A673 (cell line): ENCODE data around the gene DNAI2. TPM values are rescaled to one million over a fixed set of nuclear protein-coding genes. Genes with fewer than 3 reads are reported as not detected.

ENCODE experiments used
- BruUV-seq: library from RNA; stranded (reverse); fragments of 400-500 nt; replicated peaks from 2 replicates; lab custom pipeline; 2021; lab: Mats Ljungman, UMichigan
- CTCF ChIA-PET: fragments of 300-600 bp; sonication (Branson Sonifier 250); formaldehyde crosslinking; loops from one replicate; lab custom pipeline; 2022; ENCODE audit warnings: antibody characterized with exemption; lab: Charles Lee
- POLR2A ChIA-PET: fragments of 300-600 bp; sonication (Branson Sonifier 250); formaldehyde crosslinking; loops from one replicate; lab custom pipeline; 2022; ENCODE audit warnings: antibody characterized with exemption; ENCODE audit not compliant: low non-redundant PET; lab: Charles Lee
- DNase-seq: peaks from one replicate; pipeline ENCODE4 v3.0.0-alpha.2; 2015; ENCODE audit warnings: low spot score
- H3K27ac ChIP-seq: fragments of 200-600 bp; sonication (generic); 2 replicates; pipeline ENCODE4 v1.5.1; 2016; ENCODE audit warnings: mixed run types, low read depth, mild to moderate bottlenecking, mixed read lengths, antibody characterized with exemption, low read length; ENCODE audit not compliant: poor library complexity, severe bottlenecking
- H3K27me3 ChIP-seq: fragments of 200-600 bp; sonication (generic); replicated peaks from 2 replicates; pipeline ENCODE4 v1.6.1; 2017; ENCODE audit warnings: mixed run types, low read depth, mild to moderate bottlenecking, mixed read lengths, antibody characterized with exemption, low read length; ENCODE audit not compliant: insufficient read depth, poor library complexity
- H3K36me3 ChIP-seq: fragments of 200-600 bp; sonication (generic); 2 replicates; pipeline ENCODE4 v1.6.1; 2016; ENCODE audit warnings: mixed run types, mild to moderate bottlenecking, mixed read lengths, antibody characterized with exemption, low read length; ENCODE audit not compliant: insufficient read depth, poor library complexity, severe bottlenecking
- H3K4me1 ChIP-seq: fragments of 200-600 bp; sonication (generic); 2 replicates; pipeline ENCODE4 v1.6.1; 2017; ENCODE audit warnings: mixed run types, mild to moderate bottlenecking, mixed read lengths, antibody characterized with exemption, low read length; ENCODE audit not compliant: insufficient read depth, poor library complexity, severe bottlenecking
- H3K4me3 ChIP-seq: fragments of 200-600 bp; sonication (generic); 2 replicates; pipeline ENCODE4 v1.5.1; 2016; ENCODE audit warnings: low read depth, mixed run types, mild to moderate bottlenecking, mixed read lengths, low read length; ENCODE audit not compliant: poor library complexity, severe bottlenecking
- H3K9me3 ChIP-seq: fragments of 200-600 bp; sonication (generic); 2 replicates; pipeline ENCODE4 v1.6.1; 2016; ENCODE audit warnings: mixed run types, low read depth, mild to moderate bottlenecking, mixed read lengths, antibody characterized with exemption, low read length; ENCODE audit not compliant: poor library complexity, severe bottlenecking
- CTCF ChIP-seq: fragments of 300-800, 200-600 bp; sonication (generic); conservative IDR thresholded peaks from 2 replicates; pipeline ENCODE4 v1.5.1; 2017; ENCODE audit warnings: low read depth, mild to moderate bottlenecking, antibody characterized with exemption, low read length, moderate library complexity, mixed read lengths
- EZH2 ChIP-seq: fragments of 200-600 bp; sonication (generic); IDR thresholded peaks from 2 replicates; pipeline ENCODE4 v1.6.1; 2017; ENCODE audit warnings: borderline replicate concordance, low read depth, mild to moderate bottlenecking, mixed read lengths, antibody characterized with exemption, low read length; ENCODE audit not compliant: poor library complexity, severe bottlenecking
- intact Hi-C: fragments of 100-400 bp; cut with micrococcal nuclease; formaldehyde crosslinking; loops from one replicate; pipeline ENCODE4 v1.10.0; 2022; ENCODE audit not compliant: unreplicated experiment
- total RNA-seq: library from RNA; stranded (reverse); gene quantifications from 2 replicates; pipeline ENCODE4 v1.2.3, GENCODE V29; 2021

DNAI2 gene
- total RNA-seq, 1 experiment from 2014 or later = not detected

GRCh38 chr17:74287031-74287602 is 13.1 kb downstream of the DNAI2 start:
- BruUV-seq = no TSS peak
- Histone ChIP-seq H3K4me1 (no peaks in the 10 kb centered on the region), H3K9me3 (no peaks in the 10 kb centered on the region), H3K4me3 (no peak overlapping the region), H3K27me3 (no peaks in the 10 kb centered on the region), H3K27ac (no peak overlapping the region), H3K36me3 (no peaks in the 10 kb centered on the region)
- CTCF ChIA-PET = no interaction called here
- DNase-seq = no peak
- POLR2A ChIA-PET = no interaction called here
- TF ChIP-seq EZH2 (no peak), CTCF (no peak)
- intact Hi-C loops = no loop called here

GRCh38 chr17:74288785-74289184 is 14.8 kb downstream of the DNAI2 start:
- intact Hi-C loops = no loop called here
- Histone ChIP-seq H3K4me3 (no peak overlapping the region), H3K4me1 (no peaks in the 10 kb centered on the region), H3K27me3 (no peaks in the 10 kb centered on the region), H3K27ac (no peak overlapping the region), H3K9me3 (no peaks in the 10 kb centered on the region), H3K36me3 (no peaks in the 10 kb centered on the region)
- DNase-seq = no peak
- TF ChIP-seq CTCF = no peak
- TF ChIP-seq EZH2 = no peak
- BruUV-seq = no TSS peak
- ChIA-PET POLR2A (no interaction called here), CTCF (no interaction called here)

GRCh38 chr17:74289688-74290087 is 15.7 kb downstream of the DNAI2 start:
- intact Hi-C loops = no loop called here
- Histone ChIP-seq H3K27ac (no peak overlapping the region), H3K27me3 (no peaks in the 10 kb centered on the region), H3K4me3 (no peak overlapping the region), H3K36me3 (no peaks in the 10 kb centered on the region), H3K9me3 (no peaks in the 10 kb centered on the region), H3K4me1 (no peaks in the 10 kb centered on the region)
- DNase-seq = no peak
- ChIA-PET POLR2A (no interaction called here), CTCF (no interaction called here)
- TF ChIP-seq EZH2 (no peak), CTCF (no peak)
- BruUV-seq = no TSS peak
